Measurements from ENCODE around the gene CALHM5.
A peak's percentile ranks its signal among the peaks of the same experiment; 100 is the strongest.

CALHM5 gene

GRCh38 chr6:116570856-116571682 lies 59.6 kb downstream of the CALHM5 start, which contains the start of gene RWDD1:
TSS of gene RWDD1 (plus strand) at chr6:116571504. CDS start at chr6:116571583, 79 bp downstream.
- no peaks in the 10 kb centered on the region for H3K27me3 Mint-ChIP-seq

GRCh38 chr6:116571683-116572000 lies 60.2 kb downstream of the CALHM5 start:
- Mint-ChIP-seq H3K27ac (peak overlapping the region; percentile 93), H3K4me3 (peak overlapping the region; percentile 100), H3K9me3 (no peaks in the 10 kb centered on the region), H3K4me1 (ENCODE audit: low read depth) (peaks cover 51% of the 10 kb centered on the region), H3K27me3 (no peaks in the 10 kb centered on the region), H3K36me3 (ENCODE audit: low read depth) (peaks cover 26% of the 10 kb centered on the region)

More at GRCh38 chr6:116570856-116571682, 59.6 kb downstream of the CALHM5 start, which contains the start of gene RWDD1:
- Mint-ChIP-seq H3K4me3 (peak within 1 kb of the TSS; percentile 100), H3K36me3 (ENCODE audit: low read depth) (peaks cover 20% of the 10 kb centered on the region), H3K4me1 (ENCODE audit: low read depth) (peaks cover 47% of the 10 kb centered on the region), H3K9me3 (no peaks in the 10 kb centered on the region), H3K27ac (peak within 1 kb of the TSS; percentile 99)

- Mint-ChIP-seq H3K27me3 (no peaks in the 10 kb centered on the region), H3K9me3 (no peaks in the 10 kb centered on the region), H3K27ac (peak overlapping the region; percentile 93), H3K4me1 (ENCODE audit: low read depth) (peaks cover 55% of the 10 kb centered on the region), H3K4me3 (peak overlapping the region; percentile 100), H3K36me3 (ENCODE audit: low read depth) (peaks cover 30% of the 10 kb centered on the region)
Observed at GRCh38 chr6:116572162-116572561, 60.7 kb downstream of the CALHM5 start.

Measured in stimulated activated naive CD8-positive, alpha-beta T cell treated with anti-CD3 and anti-CD28 coated beads, Interleukin-15, Interleukin-2, amounts not matched to agents 100 ng/mL and 50 ng/mL, for 24 hours (primary cell).